PC-9 (cell line): ENCODE data around the gene DLGAP1. TPM values are rescaled to one million over a fixed set of nuclear protein-coding genes. Genes with fewer than 3 reads are reported as not detected.
A peak's percentile ranks its signal among the peaks of the same experiment; 100 is the strongest.
"Not testable (repeated sequence)": the region's sequence is repeated elsewhere in the genome, so short reads cannot be mapped to it uniquely, and the experiment has no call there.

Experiments used
- BruUV-seq: library from RNA; stranded (reverse); fragments of 400-500 nt; replicated peaks from 2 replicates; lab custom pipeline; 2021; lab: Mats Ljungman, UMichigan
- CTCF ChIA-PET: fragments of 300-600 bp; sonication (Branson Sonifier 250); formaldehyde crosslinking; loops from one replicate; lab custom pipeline; 2022; ENCODE audit warnings: antibody characterized with exemption; lab: Charles Lee
- POLR2A ChIA-PET: fragments of 300-600 bp; sonication (Branson Sonifier 250); formaldehyde crosslinking; loops from one replicate; lab custom pipeline; 2022; ENCODE audit warnings: antibody characterized with exemption; ENCODE audit not compliant: unreplicated experiment; lab: Charles Lee
- DNase-seq, 2 experiments: peaks; one replicate each; pipeline versions ENCODE4 v3.0.0 to v3.0.0-alpha.2; 2015 to 2022; ENCODE audit warnings: mixed read lengths in 1 of 2
- H2AFZ ChIP-seq: fragments of 200-600 bp; sonication (generic); 2 replicates; pipeline ENCODE4 v1.8.1; 2017; ENCODE audit warnings: antibody characterized with exemption
- H3F3A ChIP-seq: fragments of 200-600 bp; sonication (generic); 2 replicates; pipeline ENCODE4 v1.8.1; 2017; ENCODE audit warnings: antibody characterized with exemption, mild to moderate bottlenecking, low read depth; ENCODE audit not compliant: insufficient read depth
- H3K27ac ChIP-seq: fragments of 200-600 bp; sonication (generic); 2 replicates; pipeline ENCODE4 v1.6.1; 2016; ENCODE audit warnings: mixed run types
- H3K27me3 ChIP-seq: fragments of 200-600 bp; sonication (generic); 2 replicates; pipeline ENCODE4 v1.6.1; 2016; ENCODE audit warnings: low read depth, mixed run types; ENCODE audit not compliant: insufficient read depth
- H3K36me3 ChIP-seq: fragments of 200-600 bp; sonication (generic); 2 replicates; pipeline ENCODE4 v1.6.1; 2016; ENCODE audit warnings: low read depth, mixed run types
- H3K4me1 ChIP-seq: fragments of 200-600 bp; sonication (generic); replicated peaks from 2 replicates; pipeline ENCODE4 v1.6.1; 2016; ENCODE audit warnings: mixed run types; ENCODE audit not compliant: insufficient read depth
- H3K4me2 ChIP-seq: fragments of 200-600 bp; sonication (generic); 2 replicates; pipeline ENCODE4 v1.6.1; 2017; ENCODE audit warnings: mixed run types
- H3K4me3 ChIP-seq: fragments of 200-600 bp; sonication (generic); 2 replicates; pipeline ENCODE4 v1.6.1; 2016; ENCODE audit warnings: mixed run types
- H3K79me2 ChIP-seq: fragments of 200-600 bp; sonication (generic); 2 replicates; pipeline ENCODE4 v1.6.1; 2017; ENCODE audit warnings: low read depth, mixed run types
- H3K9me2 ChIP-seq: fragments of 200-600 bp; sonication (generic); 2 replicates; pipeline ENCODE4 v1.8.1; 2017; ENCODE audit warnings: mild to moderate bottlenecking; ENCODE audit not compliant: insufficient read depth
- H3K9me3 ChIP-seq: fragments of 200-600 bp; sonication (generic); 2 replicates; pipeline ENCODE4 v1.8.1; 2016; ENCODE audit warnings: low read depth; ENCODE audit not compliant: insufficient read depth
- H4K20me1 ChIP-seq: fragments of 200-600 bp; sonication (generic); 2 replicates; pipeline ENCODE4 v1.8.1; 2017; ENCODE audit not compliant: insufficient read depth
- CTCF ChIP-seq: fragments of 200-600 bp; sonication (generic); conservative IDR thresholded peaks from 2 replicates; pipeline ENCODE4 v1.6.1; 2017; ENCODE audit warnings: mixed run types, antibody characterized with exemption, mild to moderate bottlenecking, moderate library complexity
- EZH2 ChIP-seq: fragments of 200-600 bp; sonication (generic); IDR thresholded peaks from 2 replicates; pipeline ENCODE4 v1.8.0; 2017; ENCODE audit warnings: antibody characterized with exemption, low read depth
- intact Hi-C: fragments of 100-400 bp; cut with micrococcal nuclease; formaldehyde crosslinking; loops from one replicate; pipeline ENCODE4 v1.10.0; 2022; ENCODE audit not compliant: unreplicated experiment
- total RNA-seq: library from RNA; stranded (reverse); gene quantifications from 2 replicates; pipeline ENCODE4 v1.2.3, GENCODE V29; 2021

The DLGAP1 gene
- total RNA-seq, 1 experiment from 2014 or later, result not detected

DNA sequence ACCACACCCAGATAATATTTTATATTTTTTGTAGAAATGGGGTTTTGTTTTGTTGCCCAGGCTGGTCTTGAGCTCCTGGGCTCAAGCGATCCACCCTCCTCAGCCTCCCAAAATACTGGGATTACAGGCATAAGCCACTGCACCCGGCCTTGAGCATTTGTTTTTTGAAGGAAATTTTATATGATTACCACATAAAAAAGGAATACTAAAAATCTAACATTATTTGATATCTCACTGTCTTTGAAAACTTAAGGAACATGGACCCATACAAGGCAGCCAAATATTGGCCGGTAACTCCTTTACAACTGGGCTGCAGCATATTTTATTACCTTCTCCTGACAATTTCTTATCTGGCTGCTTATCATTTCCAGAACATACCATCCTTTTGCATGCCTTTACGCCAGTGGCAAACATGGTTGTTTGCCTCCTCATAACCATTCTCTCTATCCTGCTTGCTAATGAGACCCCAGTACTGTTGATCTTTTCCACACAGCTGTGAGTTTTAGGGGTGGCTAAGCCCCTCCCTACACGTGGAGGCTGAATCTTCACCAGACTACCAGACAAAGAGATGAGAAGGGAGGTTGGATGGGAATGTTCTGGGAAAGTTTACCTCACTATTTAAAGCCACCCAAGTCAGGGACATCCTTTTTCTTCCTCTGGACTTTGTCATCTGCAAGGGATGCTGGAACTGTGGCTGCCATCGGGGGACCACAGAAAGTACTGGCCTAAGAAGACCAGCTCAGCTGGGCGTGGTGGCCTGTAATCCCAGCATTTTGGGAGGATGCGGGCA is 847.6 kb downstream of the DLGAP1 start:
- H3K27ac ChIP-seq, result peak overlapping the region; percentile 100
- intact Hi-C loops, result no loop called here
- no peaks in the 10 kb centered on the region for H3K9me3 ChIP-seq
- H3K4me1 ChIP-seq, result peaks cover 18% of the 10 kb centered on the region
- ChIA-PET CTCF (interaction anchor here (0.8 kb wide), 1 partner anchor 391 kb away, joined by 3 read pairs; no protein-coding TSS in a partner anchor), POLR2A (no interaction called here)
- no peaks in the 10 kb centered on the region for H4K20me1 ChIP-seq
- no peaks in the 10 kb centered on the region for H3K27me3 ChIP-seq
- DNase-seq, result no peak
- H3K9me2 ChIP-seq, result no peaks in the 10 kb centered on the region
- 0 out of 2 replicates have a peak, but pooled peaks cover 11% of the 10 kb centered on the region for H3K36me3 ChIP-seq
- H3K79me2 ChIP-seq, result peaks cover 43% of the 10 kb centered on the region
- H3K4me3 ChIP-seq, result peak overlapping the region; percentile 72
- peaks cover 50% of the 10 kb centered on the region for H3F3A ChIP-seq
- no TSS peak for BruUV-seq
- peak overlapping the region; percentile 96 for H3K4me2 ChIP-seq
- H2AFZ ChIP-seq, result no peak overlapping the region
- no peak for TF ChIP-seq CTCF
- TF ChIP-seq EZH2, result no peak

DNA sequence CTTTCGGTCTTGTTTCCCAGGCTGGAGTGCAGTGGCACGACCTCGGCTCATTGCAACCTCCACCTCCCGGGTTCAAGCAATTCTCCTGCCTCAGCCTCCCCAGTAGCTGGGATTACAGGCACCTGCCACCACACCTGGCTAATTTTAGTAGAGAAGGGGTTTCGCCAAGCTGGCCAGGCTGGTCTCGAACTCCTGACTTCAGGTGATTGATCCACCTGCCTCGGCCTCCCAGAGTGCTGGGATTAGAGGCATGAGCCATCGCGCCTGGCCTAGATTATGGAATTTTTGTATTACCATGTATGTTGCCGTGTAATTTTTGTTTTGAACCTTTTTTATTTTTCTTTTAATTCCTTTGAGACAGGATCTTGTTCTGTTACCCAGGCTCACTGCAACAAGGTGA is 848.2 kb downstream of the DLGAP1 start:
- H3K9me3 ChIP-seq, DNase-seq, H2AFZ ChIP-seq, H3K27me3 ChIP-seq, H3K9me2 ChIP-seq, H4K20me1 ChIP-seq, intact Hi-C loops, BruUV-seq: not testable (repeated sequence)
- Histone ChIP-seq H3K4me3 (peak overlapping the region; percentile 72), H3K79me2 (peaks cover 43% of the 10 kb centered on the region), H3K4me1 (peaks cover 22% of the 10 kb centered on the region), H3K4me2 (peak overlapping the region; percentile 96), H3F3A (peaks cover 56% of the 10 kb centered on the region), H3K27ac (peak overlapping the region; percentile 100), H3K36me3 (0 out of 2 replicates have a peak, but pooled peaks cover 11% of the 10 kb centered on the region)
- CTCF ChIA-PET, result interaction anchor here (0.8 kb wide), 1 partner anchor 392 kb away, joined by 3 read pairs; no protein-coding TSS in a partner anchor
- POLR2A ChIA-PET, result interaction anchor here (0.6 kb wide), 2 partner anchors 12 to 222 kb away, joined by 3 to 4 read pairs; no protein-coding TSS in a partner anchor

- no peak overlapping the region for H2AFZ ChIP-seq
- H3K9me3 ChIP-seq, result no peaks in the 10 kb centered on the region
- no TSS peak for BruUV-seq
- H4K20me1 ChIP-seq, result no peaks in the 10 kb centered on the region
- DNase-seq, result peak in 1 of 2 experiments; percentile 38
- no peaks in the 10 kb centered on the region for H3K9me2 ChIP-seq
- 0 out of 2 replicates have a peak, but pooled peaks cover 11% of the 10 kb centered on the region for H3K36me3 ChIP-seq
- POLR2A ChIA-PET, result interaction anchor here (0.6 to 1.6 kb wide), 7 partner anchors 16 to 826 kb away, joined by 3 to 11 read pairs (median 5); no protein-coding TSS in a partner anchor
- H3K27me3 ChIP-seq, result no peaks in the 10 kb centered on the region
- H3F3A ChIP-seq, result peaks cover 63% of the 10 kb centered on the region
- peak overlapping the region; percentile 72 for H3K4me3 ChIP-seq
- H3K27ac ChIP-seq, result peak overlapping the region; percentile 100
- intact Hi-C loops, result no loop called here
- peaks cover 43% of the 10 kb centered on the region for H3K79me2 ChIP-seq
- H3K4me2 ChIP-seq, result peak overlapping the region; percentile 96
- CTCF ChIA-PET, result interaction anchor here (0.5 to 0.9 kb wide), 3 partner anchors 12 to 1500 kb away, joined by 3 to 5 read pairs (median 3); no protein-coding TSS in a partner anchor
- peaks cover 31% of the 10 kb centered on the region for H3K4me1 ChIP-seq
- no peak for TF ChIP-seq EZH2
- no peak for TF ChIP-seq CTCF
Measured at GRCh38 chr18:3605954-3606443, 849.1 kb downstream of the DLGAP1 start.
